HepG2 (cell line): Measurements from ENCODE around the gene TLR9. TPM values are rescaled to one million over a fixed set of nuclear protein-coding genes. Genes with fewer than 3 reads are reported as not detected.

Experiments
- ATAC-seq: fragments of 200-7000 bp; cut with Tn5 transposase; 3 replicates; pipeline ENCODE4 v1.9.1; 2020; ENCODE audit warnings: mild to moderate bottlenecking, moderate library complexity
- BruUV-seq: library from RNA; stranded (reverse); fragments of 400-500 nt; replicated peaks from 2 replicates; lab custom pipeline; 2021; lab: Mats Ljungman, UMichigan
- CTCF ChIA-PET: fragments of 300-600 bp; formaldehyde crosslinking; extraction: SDS; loops from one replicate; lab custom pipeline; 2021; ENCODE audit warnings: low total read pairs, inconsistent platforms, low intra/inter-chr PET ratio; lab: Yijun Ruan, JAX
- POLR2A ChIA-PET: fragments of 350-600 bp; sonication (Branson Sonifier 250); formaldehyde crosslinking; loops from one replicate; lab custom pipeline; 2020; ENCODE audit warnings: antibody characterized with exemption, inconsistent platforms; lab: Yijun Ruan, JAX
- DNase-seq: peaks from one replicate; pipeline ENCODE4 v3.0.0-alpha.2; 2015; ENCODE audit warnings: low spot score
- FAIRE-seq: peaks from 3 replicates; lab custom pipeline; 2011; peaks lifted over from hg19 to GRCh38; lab: Jason Lieb, UNC
- H2AFZ ChIP-seq: one replicate; pipeline ENCODE4 v1.6.1; 2011; ENCODE audit warnings: low read length, inconsistent platforms
- H3K27ac ChIP-seq: fragments of 300-600 bp; 3 replicates; pipeline ENCODE4 v1.8.0; 2011; ENCODE audit warnings: mixed run types, mild to moderate bottlenecking, mixed read lengths, low read length, inconsistent platforms; ENCODE audit not compliant: insufficient read depth; ENCODE audit errors: extremely low read length
- H3K27me3 ChIP-seq, 2 experiments: fragments of 200-600 bp in 1 of 2; 2 replicates in 1 of 2; 3 replicates in 1 of 2; pipeline versions ENCODE4 v1.6.0 to v1.8.0; 2011; ENCODE audit warnings: low read length in 2 of 2, mild to moderate bottlenecking in 2 of 2, moderate library complexity in 2 of 2, inconsistent platforms in 1 of 2; ENCODE audit not compliant: insufficient read depth in 2 of 2, control insufficient read depth in 1 of 2
- H3K36me3 ChIP-seq, 2 experiments: fragments of 200-600 bp in 1 of 2; replicated peaks in 1 of 2; 2 replicates in 1 of 2; 3 replicates in 1 of 2; pipeline versions ENCODE4 v1.5.1 to v1.8.0; 2011; ENCODE audit warnings: low read length in 2 of 2, inconsistent platforms in 1 of 2; ENCODE audit not compliant: insufficient read depth in 2 of 2, control insufficient read depth in 1 of 2
- H3K4me1 ChIP-seq: 2 replicates; pipeline ENCODE4 v1.5.1; 2012; ENCODE audit warnings: low read length, inconsistent platforms; ENCODE audit not compliant: insufficient read depth
- H3K4me2 ChIP-seq: 2 replicates; pipeline ENCODE4 v1.6.0; 2011; ENCODE audit warnings: low read depth, low read length, inconsistent platforms
- H3K4me3 ChIP-seq, 3 experiments: fragments of 200-600 bp in 1 of 3; sonication (generic), shearing (Covaris generic) in 1 of 3; replicated peaks in 1 of 3; 2 replicates each; pipeline ENCODE4 v1.5.1; 2011 to 2016; ENCODE audit warnings: low read length in 3 of 3, inconsistent platforms in 2 of 3, low read depth in 2 of 3, mild to moderate bottlenecking in 2 of 3, control low read depth in 1 of 3, mixed read lengths in 1 of 3; ENCODE audit not compliant: insufficient read depth in 1 of 3
- H3K79me2 ChIP-seq: one replicate; pipeline ENCODE4 v1.6.1; 2011; ENCODE audit warnings: low read length, inconsistent platforms; ENCODE audit not compliant: insufficient read depth
- H3K9ac ChIP-seq: 2 replicates; pipeline ENCODE4 v1.6.0; 2011; ENCODE audit warnings: mild to moderate bottlenecking, low read depth, low read length, inconsistent platforms; ENCODE audit not compliant: insufficient read depth
- H3K9me3 ChIP-seq: 2 replicates; pipeline ENCODE4 v1.5.1; 2012; ENCODE audit warnings: mild to moderate bottlenecking, low read length
- H4K20me1 ChIP-seq: 2 replicates; pipeline ENCODE4 v1.6.0; 2011; ENCODE audit warnings: inconsistent platforms, mild to moderate bottlenecking, low read length, moderate library complexity; ENCODE audit not compliant: insufficient read depth
- HNRNPLL ChIP-seq: fragments of 200-400 bp; formaldehyde crosslinking; IDR thresholded peaks from 2 replicates; pipeline ENCODE4 v1.6.1; 2017; ENCODE audit warnings: mild to moderate bottlenecking, low read depth, low read length; ENCODE audit not compliant: poor library complexity, severe bottlenecking
- KLF6 ChIP-seq: IDR thresholded peaks from 2 replicates; pipeline ENCODE4 v1.8.0; 2016; ENCODE audit warnings: missing biosample characterization, missing genetic modification reagents
- MAFF ChIP-seq: IDR thresholded peaks from 2 replicates; pipeline ENCODE4 v1.6.1; 2011; ENCODE audit warnings: low read depth, low read length, improper control_type of control experiment
- MAFK ChIP-seq, 2 experiments: IDR thresholded peaks in 1 of 2; conservative IDR thresholded peaks in 1 of 2; 2 replicates each; pipeline ENCODE4 v1.6.1; 2011; ENCODE audit warnings: improper control_type of control experiment in 2 of 2, low read length in 2 of 2
- MIXL1 ChIP-seq: IDR thresholded peaks from 2 replicates; pipeline ENCODE4 v1.6.1; 2016
- SCMH1 ChIP-seq: sonication (generic); formaldehyde crosslinking; IDR thresholded peaks from 2 replicates; pipeline ENCODE4 v1.9.0; 2021; ENCODE audit warnings: missing genetic modification reagents, mild to moderate bottlenecking, borderline replicate concordance
- SRY ChIP-seq: sonication (generic); formaldehyde crosslinking; IDR thresholded peaks from 2 replicates; pipeline ENCODE4 v1.8.0; 2022; ENCODE audit warnings: mild to moderate bottlenecking, missing genetic modification reagents
- TCF7L2 ChIP-seq: IDR thresholded peaks from 2 replicates; pipeline ENCODE4 v1.6.1; 2011; ENCODE audit warnings: mild to moderate bottlenecking, low read depth, low read length, moderate library complexity
- TOE1 ChIP-seq: sonication (generic); formaldehyde crosslinking; IDR thresholded peaks from 2 replicates; pipeline ENCODE4 v1.4.0; 2020; ENCODE audit warnings: mild to moderate bottlenecking, missing genetic modification reagents
- ZNF317 ChIP-seq: sonication (generic); formaldehyde crosslinking; IDR thresholded peaks from 2 replicates; pipeline ENCODE4 v1.5.0; 2020; ENCODE audit warnings: mild to moderate bottlenecking, missing genetic modification reagents
- ZNF34 ChIP-seq: sonication (generic); formaldehyde crosslinking; IDR thresholded peaks from 2 replicates; pipeline ENCODE4 v1.4.0; 2020; ENCODE audit warnings: mild to moderate bottlenecking, missing genetic modification reagents, borderline replicate concordance
- WGBS: methylation state at CpG from one replicate; pipeline ENCODE4 v1.1.6; 2017; ENCODE audit warnings: low lambda C conversion rate; 5-methylcytosine and 5-hydroxymethylcytosine counted together
- in situ Hi-C: cut with HindIII; loops from 2 replicates; pipeline ENCODE4 v1.10.0; 2017; ENCODE audit warnings: low pct_unique_long_range_greater_than_20kb; ENCODE audit not compliant: extremely low pct_ligation_motif_present
- intact Hi-C: fragments of 100-400 bp; cut with micrococcal nuclease; formaldehyde crosslinking; loops from one replicate; pipeline ENCODE4 v1.10.0; 2022; ENCODE audit not compliant: unreplicated experiment
- polyA plus RNA-seq, 8 experiments: library from polyadenylated mRNA; depleted of rRNA in 3 of 8; stranded (reverse) in 7 of 8; unstranded in 1 of 8; fragments of >200 nt; fragmentation: Illumina TruSeq in 4 of 8; extraction: Trizol in 4 of 8; gene quantifications; 2 replicates each; pipeline versions ENCODE4 v1.2.1 to v1.2.3, GENCODE V29; 2011 to 2016; ENCODE audit warnings: low read depth in 4 of 8, missing spikeins in 1 of 8, mixed read lengths in 1 of 8; ENCODE audit not compliant: insufficient read depth in 1 of 8
- total RNA-seq, 5 experiments: library from RNA; depleted of rRNA; stranded (reverse); fragments of >200 nt; fragmentation: Illumina TruSeq; extraction: Trizol; gene quantifications; 2 replicates each; pipeline ENCODE4 v1.2.3, GENCODE V29; 2016; ENCODE audit warnings: low read depth in 1 of 5
- TF ChIP-seq, protein P1 (sequence below): sonication (generic); formaldehyde crosslinking; IDR thresholded peaks from 2 replicates; pipeline ENCODE4 v1.8.1; 2023; ENCODE audit warnings: mild to moderate bottlenecking, missing genetic modification reagents
- TF ChIP-seq, protein P2 (sequence below): IDR thresholded peaks from 2 replicates; pipeline ENCODE4 v1.6.1; 2016; ENCODE audit warnings: low read depth
- TF ChIP-seq, protein P3 (sequence below): sonication (generic); formaldehyde crosslinking; IDR thresholded peaks from 2 replicates; pipeline ENCODE4 v1.4.0; 2020; ENCODE audit warnings: missing genetic modification reagents

The TLR9 gene
- total and polyA plus RNA-seq, 2 of the 13 experiments (the other 11 are each of a cell fraction or from before 2014, with no cell fraction given), result not detected

DNA sequence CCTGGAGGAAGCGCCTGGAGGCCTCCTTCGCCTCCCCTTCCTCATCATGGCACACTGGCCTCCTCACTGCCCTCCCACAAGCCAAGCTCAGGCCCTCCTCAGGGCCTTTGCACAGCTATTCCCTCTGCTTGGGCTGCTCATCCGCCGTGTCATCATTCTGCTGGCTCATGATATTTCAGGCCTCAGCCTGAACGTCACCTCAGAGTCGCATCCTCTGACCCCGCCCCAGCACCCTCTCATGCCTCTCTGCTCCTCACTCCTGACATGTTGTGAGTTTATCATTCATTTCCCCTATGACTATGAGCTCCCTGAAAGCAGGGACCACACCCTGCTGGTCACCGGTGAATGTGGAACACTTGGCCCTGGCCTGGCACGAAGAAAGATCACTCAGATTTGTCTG is 50.5 kb downstream of the TLR9 start:
- in situ Hi-C loops, result no loop called here
- Histone ChIP-seq H3K4me1 (peaks cover 69% of the 10 kb centered on the region), H3K27ac (no peak overlapping the region), H3K4me3 (no peak overlapping the region), H2AFZ (no peak overlapping the region), H3K36me3 (no peaks in the 10 kb centered on the region), H3K9ac (no peak overlapping the region), H3K9me3 (no peaks in the 10 kb centered on the region), H3K4me2 (no peak overlapping the region), H4K20me1 (no peaks in the 10 kb centered on the region), H3K27me3 (no peaks in the 10 kb centered on the region), H3K79me2 (no peaks in the 10 kb centered on the region)
- ChIA-PET CTCF (no interaction called here), POLR2A (interaction anchor here (1.0 to 3.5 kb wide), 2 partner anchors 19 to 20 kb away, joined by 3 to 30 read pairs; partner anchors contain the start of gene POC1A)
- no peak for ATAC-seq
- WGBS, result 48% methylated on average over 9 of the region's 9 CpGs
- FAIRE-seq, result no peak
- BruUV-seq, result no TSS peak
- DNase-seq, result no peak
- intact Hi-C loops, result no loop called here
- TF ChIP-seq, protein P1, sequence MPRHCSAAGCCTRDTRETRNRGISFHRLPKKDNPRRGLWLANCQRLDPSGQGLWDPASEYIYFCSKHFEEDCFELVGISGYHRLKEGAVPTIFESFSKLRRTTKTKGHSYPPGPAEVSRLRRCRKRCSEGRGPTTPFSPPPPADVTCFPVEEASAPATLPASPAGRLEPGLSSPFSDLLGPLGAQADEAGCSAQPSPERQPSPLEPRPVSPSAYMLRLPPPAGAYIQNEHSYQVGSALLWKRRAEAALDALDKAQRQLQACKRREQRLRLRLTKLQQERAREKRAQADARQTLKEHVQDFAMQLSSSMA (CRISPR knock-in tag), result no peak
- TF ChIP-seq MAFF (0 out of 2 replicates have a peak, but pooled peaks have one; percentile 2), MAFK (conservative IDR thresholded peaks at IDR 0.05 in 1 of 2, IDR thresholded peaks at IDR 0.05 in 1 of 2; ENCODE audit: low read length in 2 of 2) (peak; percentile 37 to 52; a peak in 3 of 4 replicates)

DNA sequence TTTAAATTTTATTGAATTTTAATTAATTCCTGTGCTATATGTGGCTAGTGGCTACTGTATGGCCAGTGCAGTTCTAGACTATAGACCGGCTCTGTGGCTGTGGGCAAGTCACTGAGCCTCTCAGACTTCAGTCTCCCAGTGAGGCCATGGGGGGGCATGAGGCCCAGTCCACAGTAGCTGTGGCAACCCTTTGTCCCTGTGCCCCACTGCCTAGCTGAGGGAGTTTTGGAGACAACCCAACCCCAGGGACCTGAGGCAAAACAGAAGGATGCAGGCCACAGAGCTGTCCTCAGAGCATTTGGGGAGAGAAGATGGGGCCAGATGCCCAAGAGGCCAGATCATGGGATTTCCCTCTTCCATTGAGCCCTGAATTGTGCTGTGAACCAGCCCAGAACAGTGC is 52.3 kb downstream of the TLR9 start:
- BruUV-seq, result no TSS peak
- no peak for ATAC-seq
- H3K36me3 ChIP-seq, result no peaks in the 10 kb centered on the region
- ChIA-PET CTCF (no interaction called here), POLR2A (no interaction called here)
- intact Hi-C loops, result no loop called here
- H3K79me2 ChIP-seq, result no peaks in the 10 kb centered on the region
- no peaks in the 10 kb centered on the region for H3K27me3 ChIP-seq
- no peak overlapping the region for H3K9ac ChIP-seq
- in situ Hi-C loops, result no loop called here
- H3K4me2 ChIP-seq, result no peak overlapping the region
- H3K9me3 ChIP-seq, result no peaks in the 10 kb centered on the region
- no peak overlapping the region for H3K27ac ChIP-seq
- H2AFZ ChIP-seq, result no peak overlapping the region
- no peaks in the 10 kb centered on the region for H4K20me1 ChIP-seq
- peaks cover 62% of the 10 kb centered on the region for H3K4me1 ChIP-seq
- no peak overlapping the region for H3K4me3 ChIP-seq
- no peak for FAIRE-seq
- no peak for DNase-seq
- WGBS, result no CpG with 5 or more reads among the region's 1 CpG
- no peak for TF ChIP-seq ZNF317 (CRISPR knock-in tag)
- TF ChIP-seq SCMH1 (CRISPR knock-in tag), result no peak
- TF ChIP-seq HNRNPLL, result no peak
- no peak for TF ChIP-seq MIXL1 (CRISPR knock-in tag)
- TF ChIP-seq TOE1, result no peak
- no peak for TF ChIP-seq TCF7L2
- TF ChIP-seq, protein P2, sequence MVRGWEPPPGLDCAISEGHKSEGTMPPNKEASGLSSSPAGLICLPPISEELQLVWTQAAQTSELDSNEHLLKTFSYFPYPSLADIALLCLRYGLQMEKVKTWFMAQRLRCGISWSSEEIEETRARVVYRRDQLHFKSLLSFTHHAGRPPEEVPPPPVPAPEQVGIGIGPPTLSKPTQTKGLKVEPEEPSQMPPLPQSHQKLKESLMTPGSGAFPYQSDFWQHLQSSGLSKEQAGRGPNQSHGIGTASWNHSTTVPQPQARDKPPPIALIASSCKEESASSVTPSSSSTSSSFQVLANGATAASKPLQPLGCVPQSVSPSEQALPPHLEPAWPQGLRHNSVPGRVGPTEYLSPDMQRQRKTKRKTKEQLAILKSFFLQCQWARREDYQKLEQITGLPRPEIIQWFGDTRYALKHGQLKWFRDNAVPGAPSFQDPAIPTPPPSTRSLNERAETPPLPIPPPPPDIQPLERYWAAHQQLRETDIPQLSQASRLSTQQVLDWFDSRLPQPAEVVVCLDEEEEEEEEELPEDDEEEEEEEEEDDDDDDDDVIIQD (CRISPR knock-in tag), result no peak
- no peak for TF ChIP-seq ZNF34 (CRISPR knock-in tag)
- TF ChIP-seq, protein P3, sequence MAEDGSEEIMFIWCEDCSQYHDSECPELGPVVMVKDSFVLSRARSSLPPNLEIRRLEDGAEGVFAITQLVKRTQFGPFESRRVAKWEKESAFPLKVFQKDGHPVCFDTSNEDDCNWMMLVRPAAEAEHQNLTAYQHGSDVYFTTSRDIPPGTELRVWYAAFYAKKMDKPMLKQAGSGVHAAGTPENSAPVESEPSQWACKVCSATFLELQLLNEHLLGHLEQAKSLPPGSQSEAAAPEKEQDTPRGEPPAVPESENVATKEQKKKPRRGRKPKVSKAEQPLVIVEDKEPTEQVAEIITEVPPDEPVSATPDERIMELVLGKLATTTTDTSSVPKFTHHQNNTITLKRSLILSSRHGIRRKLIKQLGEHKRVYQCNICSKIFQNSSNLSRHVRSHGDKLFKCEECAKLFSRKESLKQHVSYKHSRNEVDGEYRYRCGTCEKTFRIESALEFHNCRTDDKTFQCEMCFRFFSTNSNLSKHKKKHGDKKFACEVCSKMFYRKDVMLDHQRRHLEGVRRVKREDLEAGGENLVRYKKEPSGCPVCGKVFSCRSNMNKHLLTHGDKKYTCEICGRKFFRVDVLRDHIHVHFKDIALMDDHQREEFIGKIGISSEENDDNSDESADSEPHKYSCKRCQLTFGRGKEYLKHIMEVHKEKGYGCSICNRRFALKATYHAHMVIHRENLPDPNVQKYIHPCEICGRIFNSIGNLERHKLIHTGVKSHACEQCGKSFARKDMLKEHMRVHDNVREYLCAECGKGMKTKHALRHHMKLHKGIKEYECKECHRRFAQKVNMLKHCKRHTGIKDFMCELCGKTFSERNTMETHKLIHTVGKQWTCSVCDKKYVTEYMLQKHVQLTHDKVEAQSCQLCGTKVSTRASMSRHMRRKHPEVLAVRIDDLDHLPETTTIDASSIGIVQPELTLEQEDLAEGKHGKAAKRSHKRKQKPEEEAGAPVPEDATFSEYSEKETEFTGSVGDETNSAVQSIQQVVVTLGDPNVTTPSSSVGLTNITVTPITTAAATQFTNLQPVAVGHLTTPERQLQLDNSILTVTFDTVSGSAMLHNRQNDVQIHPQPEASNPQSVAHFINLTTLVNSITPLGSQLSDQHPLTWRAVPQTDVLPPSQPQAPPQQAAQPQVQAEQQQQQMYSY (CRISPR knock-in tag), result no peak
- no peak for TF ChIP-seq SRY
- TF ChIP-seq KLF6 (CRISPR knock-in tag), result no peak
